ENCODE measurements around the gene PCDH10. TPM values are rescaled to one million over a fixed set of nuclear protein-coding genes. Genes with fewer than 3 reads are reported as not detected.

The PCDH10 gene
- total and polyA plus RNA-seq, 9 of the 15 experiments (the other 6 are each of a cell fraction or from before 2014, with no cell fraction given), result 0.04 to 1.4 (median 0.29) TPM

DNA sequence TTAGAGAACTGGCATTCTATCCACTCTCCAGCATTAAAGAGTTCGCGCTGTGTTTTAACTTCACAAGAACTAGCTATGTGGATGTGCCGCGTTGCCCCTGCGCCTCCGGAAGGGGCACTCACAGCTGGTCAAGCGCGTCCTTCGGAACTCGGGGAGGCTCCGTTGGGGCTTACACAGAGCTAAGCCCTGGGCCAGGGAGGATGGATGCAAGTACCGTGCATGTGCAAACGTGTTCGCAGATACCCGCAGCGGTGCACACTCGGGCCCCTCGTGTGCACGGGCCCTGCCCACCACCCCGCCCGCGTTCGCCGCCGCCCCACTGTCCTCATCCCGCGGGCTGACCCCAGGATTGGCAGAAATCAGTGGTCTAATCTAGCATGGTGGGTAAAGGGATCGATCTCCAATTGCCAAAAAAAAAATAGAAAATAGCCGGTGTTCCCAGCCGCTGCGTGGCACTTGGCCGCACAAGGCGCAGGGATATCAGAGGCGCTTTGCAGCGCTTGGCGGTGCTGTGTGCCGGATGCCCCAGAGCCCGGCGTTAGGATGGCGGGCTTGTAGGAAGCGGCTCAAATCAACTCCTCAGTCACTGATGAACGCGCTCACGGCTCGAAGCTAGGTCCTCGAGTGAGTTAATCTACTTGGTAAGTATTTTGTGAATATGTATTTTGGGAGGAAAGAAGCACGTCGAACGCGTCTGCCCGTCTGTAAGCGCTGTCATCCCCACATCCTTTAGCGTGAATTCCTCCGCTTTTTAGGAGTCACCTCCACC lies 989 bp upstream of the PCDH10 start:
- ChIA-PET CTCF (ENCODE audit: low intra/inter-chr PET ratio) (no interaction called here), POLR2A (no interaction called here)
- H3K36me3 ChIP-seq (ENCODE audit: control insufficient read depth, insufficient read depth, low read length), result no peaks in the 10 kb centered on the region
- H3K9me3 ChIP-seq (replicated peaks; ENCODE audit: control insufficient read depth, insufficient read depth, low read depth, low read length), result no peaks in the 10 kb centered on the region
- H3K79me2 ChIP-seq (ENCODE audit: control insufficient read depth, insufficient read depth, low read length), result no peaks in the 10 kb centered on the region
- H3K9ac ChIP-seq (ENCODE audit: insufficient read depth in 1 of 2, low read depth in 2 of 2, low read length in 2 of 2), result no peak overlapping the region
- H3K4me3 ChIP-seq, result no peak overlapping the region
- BruUV-seq (replicated peaks), result no TSS peak
- no peak overlapping the region for H3K4me2 ChIP-seq (ENCODE audit: insufficient read depth, low read length)
- no peak for DNase-seq (ENCODE audit: extremely low read depth in 1 of 4, low spot score in 3 of 4)
- in situ Hi-C loops (cut with MboI), result no loop called here
- no peak for FAIRE-seq
- H3K9me1 ChIP-seq (ENCODE audit: control insufficient read depth, insufficient read depth, low read length), result no peaks in the 10 kb centered on the region
- no peak overlapping the region for H3K27ac ChIP-seq (ENCODE audit: extremely low read depth, low read depth, low read length)
- intact Hi-C loops (cut with micrococcal nuclease), result loop anchor here (5.0 kb wide), 1 partner anchor 449 kb away; no protein-coding TSS in a partner anchor
- ATAC-seq, result no peak
- no peak overlapping the region for H2AFZ ChIP-seq (ENCODE audit: low read depth, low read length)
- peaks cover 0 to 29% of the 10 kb centered on the region in 2 experiments; a peak in 2 of 5 replicates for H3K4me1 ChIP-seq (replicated peaks in 1 of 2; ENCODE audit: control insufficient read depth in 2 of 2, insufficient read depth in 2 of 2, low read length in 2 of 2)
- no peaks in the 10 kb centered on the region for H4K20me1 ChIP-seq (replicated peaks; ENCODE audit: control insufficient read depth, insufficient read depth, low read length)
- H3K27me3 ChIP-seq (ENCODE audit: control insufficient read depth in 2 of 2, insufficient read depth in 2 of 2, low read length in 2 of 2), result no peaks in the 10 kb centered on the region
- TF ChIP-seq HNRNPLL (IDR thresholded peaks at IDR 0.05; ENCODE audit: low read depth, low read length, poor library complexity, severe bottlenecking) (peak; percentile 31), HDAC2 (IDR thresholded peaks at IDR 0.05) (no peak)
- WGBS (ENCODE audit: insufficient coverage, low coverage, missing lambda C conversion rate), result 17% methylated on average over 35 of the region's 54 CpGs

DNA sequence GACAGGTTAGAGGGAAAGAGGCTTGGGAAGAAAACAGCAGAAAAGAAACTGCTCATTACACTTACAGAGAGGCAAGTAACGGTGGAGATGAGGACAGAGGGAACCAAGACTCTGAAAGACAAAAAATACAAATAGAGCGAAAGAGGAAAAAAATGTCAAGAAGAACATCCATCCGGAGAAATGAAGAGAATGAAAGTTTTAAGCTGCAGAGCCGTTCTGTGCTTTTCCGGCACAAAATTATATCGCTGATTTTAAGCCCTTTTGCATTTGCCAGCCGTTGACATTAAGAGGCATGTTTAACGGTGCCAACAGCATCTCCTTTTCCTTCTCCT lies 236 bp downstream of the PCDH10 start:
- in situ Hi-C loops (cut with MboI), result no loop called here
- intact Hi-C loops (cut with micrococcal nuclease), result loop anchor here (5.0 kb wide), 1 partner anchor 448 kb away; no protein-coding TSS in a partner anchor
- Histone ChIP-seq H3K27me3 (ENCODE audit: control insufficient read depth in 2 of 2, insufficient read depth in 2 of 2, low read length in 2 of 2) (no peaks in the 10 kb centered on the region), H3K27ac (ENCODE audit: extremely low read depth, low read depth, low read length) (no peak overlapping the region), H3K4me1 (replicated peaks in 1 of 2; ENCODE audit: control insufficient read depth in 2 of 2, insufficient read depth in 2 of 2, low read length in 2 of 2) (peaks cover 0 to 29% of the 10 kb centered on the region in 2 experiments; a peak in 2 of 5 replicates), H4K20me1 (replicated peaks; ENCODE audit: control insufficient read depth, insufficient read depth, low read length) (no peaks in the 10 kb centered on the region), H2AFZ (ENCODE audit: low read depth, low read length) (no peak overlapping the region), H3K9me1 (ENCODE audit: control insufficient read depth, insufficient read depth, low read length) (no peaks in the 10 kb centered on the region), H3K9me3 (replicated peaks; ENCODE audit: control insufficient read depth, insufficient read depth, low read depth, low read length) (no peaks in the 10 kb centered on the region), H3K4me3 (no peak overlapping the region), H3K36me3 (ENCODE audit: control insufficient read depth, insufficient read depth, low read length) (no peaks in the 10 kb centered on the region), H3K79me2 (ENCODE audit: control insufficient read depth, insufficient read depth, low read length) (no peaks in the 10 kb centered on the region), H3K9ac (ENCODE audit: insufficient read depth in 1 of 2, low read depth in 2 of 2, low read length in 2 of 2) (no peak overlapping the region), H3K4me2 (ENCODE audit: insufficient read depth, low read length) (0 out of 2 replicates have a peak overlapping the region, but pooled peaks have one; percentile 11)
- TF ChIP-seq ZNF57 (CRISPR knock-in tag; IDR thresholded peaks at IDR 0.05), result no peak
- TF ChIP-seq CBFA2T3 (IDR thresholded peaks at IDR 0.05), result no peak
- peak; percentile 84; the same call in 1 of the 2 replicates for TF ChIP-seq TAF7 (tag; IDR thresholded peaks at IDR 0.05)
- TF ChIP-seq, protein P1, sequence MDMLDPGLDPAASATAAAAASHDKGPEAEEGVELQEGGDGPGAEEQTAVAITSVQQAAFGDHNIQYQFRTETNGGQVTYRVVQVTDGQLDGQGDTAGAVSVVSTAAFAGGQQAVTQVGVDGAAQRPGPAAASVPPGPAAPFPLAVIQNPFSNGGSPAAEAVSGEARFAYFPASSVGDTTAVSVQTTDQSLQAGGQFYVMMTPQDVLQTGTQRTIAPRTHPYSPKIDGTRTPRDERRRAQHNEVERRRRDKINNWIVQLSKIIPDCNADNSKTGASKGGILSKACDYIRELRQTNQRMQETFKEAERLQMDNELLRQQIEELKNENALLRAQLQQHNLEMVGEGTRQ (CRISPR knock-in tag; IDR thresholded peaks at IDR 0.05), result no peak
- no peak for TF ChIP-seq HDAC6 (IDR thresholded peaks at IDR 0.05; ENCODE audit: low read depth, low read length)
- no peak for TF ChIP-seq ZNF561 (CRISPR knock-in tag; conservative IDR thresholded peaks at IDR 0.05)
- TF ChIP-seq, protein P2, sequence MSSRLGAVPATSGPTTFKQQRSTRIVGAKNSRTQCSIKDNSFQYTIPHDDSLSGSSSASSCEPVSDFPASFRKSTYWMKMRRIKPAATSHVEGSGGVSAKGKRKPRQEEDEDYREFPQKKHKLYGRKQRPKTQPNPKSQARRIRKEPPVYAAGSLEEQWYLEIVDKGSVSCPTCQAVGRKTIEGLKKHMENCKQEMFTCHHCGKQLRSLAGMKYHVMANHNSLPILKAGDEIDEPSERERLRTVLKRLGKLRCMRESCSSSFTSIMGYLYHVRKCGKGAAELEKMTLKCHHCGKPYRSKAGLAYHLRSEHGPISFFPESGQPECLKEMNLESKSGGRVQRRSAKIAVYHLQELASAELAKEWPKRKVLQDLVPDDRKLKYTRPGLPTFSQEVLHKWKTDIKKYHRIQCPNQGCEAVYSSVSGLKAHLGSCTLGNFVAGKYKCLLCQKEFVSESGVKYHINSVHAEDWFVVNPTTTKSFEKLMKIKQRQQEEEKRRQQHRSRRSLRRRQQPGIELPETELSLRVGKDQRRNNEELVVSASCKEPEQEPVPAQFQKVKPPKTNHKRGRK (tag; IDR thresholded peaks at IDR 0.05), result peak; percentile 58
- WGBS (ENCODE audit: insufficient coverage, low coverage, missing lambda C conversion rate), result 10% methylated on average over 8 of the region's 8 CpGs
- no peak for FAIRE-seq
- ChIA-PET CTCF (ENCODE audit: low intra/inter-chr PET ratio) (no interaction called here), POLR2A (interaction anchor here (0.6 kb wide), 1 partner anchor 174 kb away, joined by 3 read pairs; no protein-coding TSS in a partner anchor)
- no peak for ATAC-seq
- BruUV-seq (replicated peaks), result TSS peak; percentile 40
- DNase-seq (ENCODE audit: extremely low read depth in 1 of 4, low spot score in 3 of 4), result no peak

Measured in K562 (cell line).